ENCODE measurements around the gene TRIM75. TPM values are rescaled to one million over a fixed set of nuclear protein-coding genes. Genes with fewer than 3 reads are reported as not detected.

The TRIM75 gene
- total RNA-seq, 1 donor from 2014 or later: not detected

GRCh38 chr4:165027762-165028402, 25.8 kb upstream of the TRIM75 start:
- Mint-ChIP-seq H3K9me3 (ENCODE audit: low read depth) (no peaks in the 10 kb centered on the region), H3K4me1 (ENCODE audit: low read depth) (peaks cover 2% of the 10 kb centered on the region), H3K36me3 (ENCODE audit: low read depth) (no peaks in the 10 kb centered on the region), H3K4me3 (ENCODE audit: unreplicated experiment) (no peak overlapping the region), H3K27ac (ENCODE audit: unreplicated experiment) (no peak overlapping the region), H3K27me3 (ENCODE audit: low read depth) (no peaks in the 10 kb centered on the region)
- TF ChIP-seq CTCF (IDR thresholded peaks at IDR 0.05): no peak
- DNase-seq (ENCODE audit: low spot score): no peak

DNA sequence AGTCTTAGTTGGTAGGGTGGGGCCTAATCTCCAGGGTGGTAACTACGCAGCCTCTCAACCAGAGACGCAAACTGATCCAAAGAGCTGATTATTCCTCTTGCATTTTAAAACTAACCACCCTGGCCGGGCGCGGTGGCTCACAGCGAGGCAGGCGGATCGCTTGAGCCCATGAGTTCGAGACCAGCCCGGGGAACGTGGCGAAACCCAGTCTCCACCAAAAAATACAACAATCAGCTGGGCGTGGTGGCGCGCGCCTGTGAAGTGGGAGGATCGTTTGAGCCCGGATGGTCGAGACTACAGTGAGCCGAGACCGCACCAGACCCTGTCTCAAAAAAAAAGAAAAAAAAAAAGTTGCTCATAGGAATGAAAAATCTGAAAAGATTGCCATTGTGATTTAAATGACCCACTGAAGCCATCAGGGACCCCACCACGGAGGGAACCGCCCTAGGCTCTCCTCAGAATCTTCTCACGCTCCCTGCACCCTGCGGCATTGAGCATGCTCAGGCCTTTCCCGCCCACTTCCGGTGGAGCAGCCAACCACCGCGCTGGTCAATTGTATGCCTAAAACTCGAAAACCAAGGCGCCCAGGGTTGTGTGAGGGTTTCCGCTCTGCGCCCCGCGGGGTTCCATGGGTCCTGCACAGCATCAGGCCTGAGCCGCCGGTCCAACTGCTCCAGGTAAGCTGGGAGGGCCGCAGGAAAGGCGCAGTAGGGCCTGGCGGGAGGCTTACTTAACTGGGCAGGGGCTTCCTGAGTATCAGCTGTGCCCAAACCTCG, 22.0 kb upstream of the TRIM75 start, which contains the start of gene TRIM60:
TRIM60 (plus strand) TSS at position 564 of the 776 bp plus-strand sequence. CDS start 8,074 bp downstream, outside the sequence.
- no peak for TF ChIP-seq CTCF (IDR thresholded peaks at IDR 0.05)
- no peaks in the 10 kb centered on the region for H3K9me3 Mint-ChIP-seq (ENCODE audit: low read depth)
- peaks cover 2% of the 10 kb centered on the region for H3K4me1 Mint-ChIP-seq (ENCODE audit: low read depth)
- no peak within 1 kb of the TSS for H3K27ac Mint-ChIP-seq (ENCODE audit: unreplicated experiment)
- DNase-seq (ENCODE audit: low spot score): no peak
- no peak within 1 kb of the TSS for H3K4me3 Mint-ChIP-seq (ENCODE audit: unreplicated experiment)
- no peaks in the 10 kb centered on the region for H3K27me3 Mint-ChIP-seq (ENCODE audit: low read depth)
- H3K36me3 Mint-ChIP-seq (ENCODE audit: low read depth): no peaks in the 10 kb centered on the region

DNA sequence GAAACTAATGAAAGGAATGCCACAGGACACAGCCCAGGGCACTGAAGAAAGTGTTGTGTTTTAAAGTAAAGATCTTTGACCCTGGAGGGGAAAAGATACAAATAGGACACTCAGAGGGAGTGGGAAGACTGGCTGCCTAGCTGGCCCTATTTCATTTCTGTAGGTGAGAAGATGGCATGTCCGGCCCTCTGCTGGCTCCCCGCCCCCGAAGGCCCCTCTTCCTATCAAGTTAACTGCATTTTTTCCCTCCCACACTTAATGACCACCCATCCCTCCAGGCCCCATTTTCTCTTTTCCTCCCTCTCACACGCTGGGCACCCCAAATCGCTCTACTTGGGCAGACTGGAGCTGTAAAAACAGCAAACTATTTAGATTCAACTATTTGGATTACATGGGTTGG, 5.5 kb upstream of the TRIM75 start:
- Mint-ChIP-seq H3K27ac (ENCODE audit: unreplicated experiment) (no peak overlapping the region), H3K4me1 (ENCODE audit: low read depth) (no peaks in the 10 kb centered on the region), H3K36me3 (ENCODE audit: low read depth) (no peaks in the 10 kb centered on the region), H3K9me3 (ENCODE audit: low read depth) (no peaks in the 10 kb centered on the region), H3K4me3 (ENCODE audit: unreplicated experiment) (no peak overlapping the region), H3K27me3 (ENCODE audit: low read depth) (peaks cover 10% of the 10 kb centered on the region)
- no peak for DNase-seq (ENCODE audit: low spot score)
- TF ChIP-seq CTCF (IDR thresholded peaks at IDR 0.05): no peak

DNA sequence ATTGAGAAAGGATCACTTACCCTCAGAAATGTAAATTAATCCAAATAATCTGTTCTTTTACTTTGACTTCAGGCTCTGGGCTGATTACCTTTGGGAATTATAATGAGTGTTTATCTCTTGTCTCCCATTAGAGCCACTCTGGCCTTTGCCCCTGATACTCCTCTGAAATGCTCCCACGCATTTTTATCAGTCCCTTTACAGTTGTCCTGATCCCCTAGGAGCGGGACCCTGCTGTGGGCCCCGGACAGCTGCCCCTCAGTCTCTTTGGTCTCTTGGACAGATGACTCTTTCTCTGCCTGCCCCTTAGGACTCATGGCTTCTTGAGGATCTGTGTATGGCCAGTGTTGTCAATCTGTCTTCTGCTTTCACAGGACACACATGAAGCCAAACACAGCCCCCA, 1.0 kb upstream of the TRIM75 start:
- TF ChIP-seq CTCF (IDR thresholded peaks at IDR 0.05): no peak
- H3K9me3 Mint-ChIP-seq (ENCODE audit: low read depth): no peaks in the 10 kb centered on the region
- no peak overlapping the region for H3K4me3 Mint-ChIP-seq (ENCODE audit: unreplicated experiment)
- H3K27me3 Mint-ChIP-seq (ENCODE audit: low read depth): peaks cover 7% of the 10 kb centered on the region
- H3K27ac Mint-ChIP-seq (ENCODE audit: unreplicated experiment): no peak overlapping the region
- H3K36me3 Mint-ChIP-seq (ENCODE audit: low read depth): no peaks in the 10 kb centered on the region
- no peaks in the 10 kb centered on the region for H3K4me1 Mint-ChIP-seq (ENCODE audit: low read depth)
- DNase-seq (ENCODE audit: low spot score): no peak

DNA sequence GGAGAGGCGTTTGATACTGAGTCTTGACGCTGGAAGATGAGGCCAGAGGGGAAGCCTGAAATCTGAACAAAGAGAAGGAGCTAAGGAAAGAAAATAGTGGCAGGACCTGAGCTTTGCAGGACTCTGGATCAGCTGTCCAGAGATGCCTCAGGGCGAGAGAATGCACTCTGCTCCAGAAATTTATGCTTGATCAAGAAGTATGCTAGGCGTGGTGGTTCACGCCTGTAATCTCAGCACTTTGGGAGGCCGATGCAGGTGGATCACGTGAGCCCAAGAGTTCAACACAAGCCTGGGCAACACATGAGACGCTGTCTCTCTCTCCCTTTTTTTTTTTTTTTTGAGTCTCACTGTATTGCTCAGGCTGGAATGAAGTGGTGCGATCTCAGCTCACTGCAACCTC, 1.9 kb downstream of the TRIM75 start:
- TF ChIP-seq CTCF (IDR thresholded peaks at IDR 0.05): no peak
- H3K36me3 Mint-ChIP-seq (ENCODE audit: low read depth): no peaks in the 10 kb centered on the region
- no peak overlapping the region for H3K4me3 Mint-ChIP-seq (ENCODE audit: unreplicated experiment)
- H3K4me1 Mint-ChIP-seq (ENCODE audit: low read depth): no peaks in the 10 kb centered on the region
- peaks cover 7% of the 10 kb centered on the region for H3K27me3 Mint-ChIP-seq (ENCODE audit: low read depth)
- no peak for DNase-seq (ENCODE audit: low spot score)
- H3K9me3 Mint-ChIP-seq (ENCODE audit: low read depth): no peaks in the 10 kb centered on the region
- H3K27ac Mint-ChIP-seq (ENCODE audit: unreplicated experiment): no peak overlapping the region

All from chondrocyte (in vitro differentiated cells).